NCI-H187 (cell line): ENCODE data around the gene ZNF285.
"Not testable (repeated sequence)": the region's sequence is repeated elsewhere in the genome, so short reads cannot be mapped to it uniquely, and the experiment has no call there.

Source experiments
- DNase-seq, 2 experiments: peaks; one replicate each; lab custom pipeline; 2025; lab: John Stamatoyannopoulos, UW

ZNF285 gene

GRCh38 chr19:44401139-44402115 is at the start of gene ZNF285:
TSS of gene ZNF285 (minus strand) at chr19:44401608. CDS start at chr19:44397213, 4,395 bp downstream.
- no peak for DNase-seq

- DNase-seq = peak; percentile 41 to 61
These were observed 46.7 kb upstream of the ZNF285 start, which contains the start of gene ZNF229 for GRCh38 chr19:44447916-44448674. TSS of gene ZNF229 (minus strand) at chr19:44448472. CDS start at chr19:44442847, 5,625 bp downstream.

GRCh38 chr19:44438441-44438840 is 37.0 kb upstream of the ZNF285 start:
- DNase-seq = no peak

GRCh38 chr19:44435441-44435840 is 34.0 kb upstream of the ZNF285 start:
- no peak for DNase-seq

- DNase-seq = no peak
These were observed 29.5 kb upstream of the ZNF285 start for GRCh38 chr19:44430956-44431355.

- not testable (repeated sequence) for DNase-seq
These were observed 14.1 kb upstream of the ZNF285 start for GRCh38 chr19:44415553-44415952.

GRCh38 chr19:44389268-44389667 is 12.1 kb downstream of the ZNF285 start:
- DNase-seq = not testable (repeated sequence)

DNA sequence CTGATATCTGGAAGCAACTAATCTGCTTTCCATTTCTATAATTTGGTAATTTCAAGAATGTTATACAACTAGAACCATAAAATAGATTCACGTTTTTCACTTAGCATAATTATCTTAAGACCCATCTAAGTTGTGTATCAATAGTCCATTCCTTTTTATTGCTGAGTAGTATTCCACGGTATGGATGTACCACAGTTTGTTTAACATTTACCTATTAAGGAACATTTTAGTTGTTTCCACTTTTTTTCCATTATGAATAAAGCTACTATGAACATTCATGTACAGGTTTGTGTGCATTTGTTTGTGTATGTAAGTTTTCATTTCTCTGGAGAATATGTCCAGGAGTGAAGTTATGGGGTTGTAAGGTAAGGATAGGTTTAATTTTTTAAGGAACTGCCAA is 26.6 kb downstream of the ZNF285 start:
- no peak for DNase-seq

DNA sequence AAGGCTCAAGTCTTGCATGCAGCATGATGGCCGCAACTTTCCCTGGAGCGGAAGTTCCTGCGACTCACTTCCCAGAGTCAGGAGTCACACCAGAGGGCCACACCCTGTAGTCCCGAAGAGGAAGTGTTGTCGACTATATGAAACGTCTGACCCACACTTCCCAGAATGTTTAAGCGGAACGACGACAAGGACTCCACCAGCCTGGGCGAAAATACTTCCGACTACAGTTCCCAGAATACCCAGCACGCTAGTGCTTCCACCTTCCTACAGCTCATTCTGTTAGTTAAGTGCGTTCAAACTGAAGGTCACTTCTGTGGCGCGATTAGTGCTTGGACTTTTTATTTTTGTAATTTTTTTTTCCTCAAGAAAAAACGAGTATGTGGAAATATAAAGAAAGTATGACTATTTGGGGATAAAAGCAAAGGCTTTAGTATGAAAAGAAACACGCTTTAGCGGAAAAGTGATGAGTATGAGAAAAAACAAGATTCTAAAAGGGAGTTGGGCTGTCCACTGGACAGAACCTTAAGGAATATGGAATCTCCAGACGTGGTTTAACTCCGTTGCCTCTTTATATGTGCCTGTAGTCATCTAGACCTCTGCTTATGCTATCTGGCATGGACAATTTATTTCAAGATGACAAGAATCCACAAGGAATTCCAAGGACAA is 29.5 kb downstream of the ZNF285 start:
- DNase-seq = no peak

DNA sequence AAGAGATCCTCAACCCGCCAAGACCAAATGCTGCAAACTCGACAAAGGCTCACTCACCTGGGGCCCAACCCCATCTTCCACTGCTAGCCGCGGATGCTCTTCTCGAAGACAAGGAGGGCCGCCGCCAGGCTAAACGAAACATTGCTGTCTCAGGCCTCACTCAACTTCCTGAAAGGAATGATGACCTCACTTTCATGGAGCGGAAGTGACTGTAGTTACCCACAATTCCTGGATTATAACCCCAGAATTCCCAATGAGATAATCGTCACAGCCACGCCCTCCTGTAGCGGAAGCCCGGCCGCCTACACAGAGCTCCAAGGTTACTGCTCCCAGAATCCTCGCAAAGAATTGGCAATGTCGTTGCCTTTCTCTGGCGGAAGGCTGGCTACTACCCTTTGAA is 34.4 kb downstream of the ZNF285 start:
- no peak for DNase-seq

GRCh38 chr19:44356383-44357111 is 44.9 kb downstream of the ZNF285 start, which contains the start of gene ZNF112:
TSS of gene ZNF112 (minus strand) at chr19:44356680. CDS start at chr19:44340539, 16,141 bp downstream.
- DNase-seq = peak; percentile 69 to 90

- no peak for DNase-seq
These were observed 54.9 kb downstream of the ZNF285 start for GRCh38 chr19:44346556-44346955.

GRCh38 chr19:44345959-44346358 is 55.4 kb downstream of the ZNF285 start:
- no peak for DNase-seq

DNA sequence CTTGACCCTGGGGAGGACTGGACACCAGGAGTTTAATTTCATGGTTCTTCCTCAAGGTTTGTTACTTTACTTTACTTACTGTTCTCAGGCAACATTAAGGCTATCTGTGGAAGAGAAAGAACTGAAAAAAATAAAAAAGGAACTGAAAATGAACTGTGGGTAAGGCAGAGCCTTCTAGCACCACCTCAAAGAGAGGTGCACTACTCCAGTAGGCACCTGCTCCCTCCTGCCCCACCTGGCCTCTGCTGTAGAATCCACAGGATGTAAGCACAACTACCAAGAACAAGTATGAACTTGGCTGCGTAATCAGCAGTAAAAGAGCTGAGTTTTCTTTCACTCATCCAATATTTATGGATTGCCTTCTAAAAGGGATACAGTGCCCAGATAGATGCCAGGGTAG is 57.2 kb downstream of the ZNF285 start:
- DNase-seq = no peak

DNA sequence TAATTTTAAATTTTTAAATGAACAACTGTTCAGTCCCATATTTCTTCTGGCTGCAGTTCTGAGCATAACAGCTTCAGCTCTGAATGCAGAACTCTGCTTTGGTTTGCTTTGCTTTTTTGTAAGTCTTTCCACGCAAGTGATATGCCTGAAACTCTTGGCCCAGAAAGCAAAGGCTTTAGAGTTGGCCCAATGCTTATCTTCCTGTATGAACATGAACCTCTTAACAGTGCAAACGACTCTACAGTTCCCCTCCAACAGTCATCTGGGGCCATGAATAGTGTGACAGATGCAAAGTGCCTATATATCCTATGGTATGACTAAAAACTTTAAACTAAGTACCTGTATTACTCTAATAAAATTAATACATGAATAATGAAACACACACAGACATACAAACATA is 59.6 kb downstream of the ZNF285 start:
- no peak for DNase-seq

DNA sequence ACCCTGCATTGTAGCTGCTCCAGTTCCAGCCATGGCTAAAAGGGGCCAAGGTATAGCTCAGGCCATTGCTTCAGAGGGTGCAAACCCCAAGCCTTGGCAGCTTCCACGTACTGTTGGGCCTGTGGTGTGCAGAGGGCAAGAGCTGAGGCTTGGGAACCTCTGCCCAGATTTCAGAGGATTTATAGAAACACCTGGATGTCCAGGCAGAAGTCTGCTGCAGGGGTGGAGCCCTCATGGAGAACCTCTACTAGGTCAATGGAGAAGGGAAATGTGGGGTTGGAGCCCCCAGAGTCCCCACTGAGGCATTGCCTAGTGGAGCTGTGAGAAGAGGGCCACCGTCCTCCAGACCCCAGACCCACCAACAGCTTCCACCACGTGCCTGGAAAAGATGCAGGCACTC is 66.8 kb downstream of the ZNF285 start:
- not testable (repeated sequence) for DNase-seq
